Cerebellar nuclear complex (tissue), 1 donor: ENCODE measurements around the gene SETBP1.

Experiments
- DNase-seq, 2 experiments: peaks; one replicate each; lab custom pipeline; 2025; lab: John Stamatoyannopoulos, UW

SETBP1 gene

DNA sequence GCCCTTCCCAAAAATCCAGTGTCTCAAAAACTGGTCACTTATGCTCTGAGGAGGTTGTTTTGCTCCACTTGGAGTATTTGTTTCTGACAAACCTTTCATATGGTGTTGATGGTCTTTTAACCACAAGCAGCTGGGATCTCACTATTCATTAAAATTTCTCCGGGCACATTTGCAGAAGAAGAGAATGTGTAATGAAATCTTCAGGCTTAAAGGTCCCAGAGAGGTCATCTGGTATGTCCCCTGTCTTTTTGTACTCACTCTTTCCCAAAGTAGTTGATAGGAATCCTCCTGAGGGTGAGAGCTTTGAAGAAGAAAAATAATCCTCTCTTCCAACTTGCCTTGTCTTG lies 430.8 kb downstream of the SETBP1 start:
- no peak for DNase-seq

DNA sequence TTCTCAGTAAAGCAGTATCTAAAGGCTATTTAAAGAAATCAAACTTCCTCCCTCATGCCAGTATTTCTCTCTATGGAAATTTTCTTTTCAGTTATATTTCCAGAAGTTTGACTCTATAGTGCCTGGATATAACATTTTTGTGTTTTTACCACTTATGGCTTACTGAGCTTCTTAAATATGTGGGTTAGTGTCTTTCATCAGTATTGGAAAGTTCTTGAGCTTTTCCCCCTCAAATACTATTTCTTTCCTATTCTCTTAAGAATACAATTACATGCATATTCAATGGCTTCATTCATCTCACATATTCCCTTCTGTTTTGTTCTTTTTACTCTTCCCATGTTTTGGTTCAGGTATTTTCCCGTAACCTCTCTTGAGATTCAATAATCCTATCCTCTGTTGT lies 432.0 kb downstream of the SETBP1 start:
- DNase-seq, result no peak

DNA sequence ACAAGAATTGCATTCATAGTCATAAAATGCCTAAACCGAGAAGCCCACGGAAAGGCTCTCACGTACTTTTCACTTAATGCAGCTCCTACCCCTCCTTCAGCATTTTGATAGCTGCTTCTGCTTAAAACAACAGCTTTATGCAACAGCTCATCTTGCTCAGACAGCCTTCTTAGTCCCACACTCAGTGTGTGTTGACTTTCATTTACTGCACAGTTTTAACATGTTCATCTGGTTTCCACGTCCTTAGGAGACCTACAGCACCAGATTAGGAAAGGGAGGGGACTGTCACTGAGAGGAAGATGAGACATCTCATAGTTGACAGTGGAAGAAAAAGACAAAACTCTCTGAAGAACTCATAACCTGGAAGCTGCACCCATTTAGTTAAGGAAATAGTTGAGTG lies 435.4 kb downstream of the SETBP1 start:
- no peak for DNase-seq
